ENCODE measurements around the gene CUBN.
A peak's percentile ranks its signal among the peaks of the same experiment; 100 is the strongest.
"Not testable (repeated sequence)": the region's sequence is repeated elsewhere in the genome, so short reads cannot be mapped to it uniquely, and the experiment has no call there.

The CUBN gene

GRCh38 chr10:17022466-17022825 is 107.2 kb downstream of the CUBN start:
- FAIRE-seq: no peak
- no peak for DNase-seq (ENCODE audit: insufficient read length, low spot score)

DNA sequence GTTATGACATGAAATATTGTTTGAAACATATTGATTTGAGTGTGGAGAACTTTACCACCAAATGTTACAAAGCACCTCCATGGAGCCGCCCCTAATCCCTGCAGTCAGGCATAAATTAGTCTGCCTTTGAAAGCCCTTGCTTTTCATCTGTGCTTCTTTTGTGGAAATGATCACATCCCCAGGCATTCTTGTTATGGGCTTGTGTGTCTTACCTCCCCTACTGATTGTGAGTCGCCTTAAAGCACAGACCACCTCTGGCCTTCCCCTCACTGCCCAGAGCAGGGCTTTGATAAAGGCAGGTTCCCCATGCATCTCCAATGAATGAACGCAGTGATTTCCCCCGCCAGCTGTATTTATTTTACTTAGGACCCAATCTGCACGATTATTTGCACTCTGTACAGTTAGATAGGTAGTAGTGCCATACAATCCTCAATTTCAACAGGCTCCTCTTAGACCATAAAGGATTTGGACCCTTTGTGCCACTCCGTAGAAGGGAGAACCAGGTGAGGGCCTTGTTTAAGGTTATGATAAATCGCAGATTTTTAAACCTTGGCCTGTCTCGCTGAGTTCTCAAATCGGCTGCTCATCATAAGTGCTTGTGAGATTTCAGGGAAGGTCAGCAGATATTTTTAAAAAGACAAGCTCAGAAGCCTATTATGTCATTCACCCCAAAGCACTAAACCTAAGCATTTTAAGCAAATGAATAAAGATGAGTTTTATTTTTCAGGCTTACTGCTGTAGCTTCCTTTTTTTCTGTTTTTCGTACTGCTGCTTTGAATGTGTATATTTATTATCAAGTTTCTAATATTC is 107.8 kb downstream of the CUBN start:
- no peak for DNase-seq (ENCODE audit: insufficient read length, low spot score)
- FAIRE-seq: no peak

GRCh38 chr10:17019696-17020095 is 109.9 kb downstream of the CUBN start:
- FAIRE-seq (no peak), DNase-seq (ENCODE audit: insufficient read length, low spot score) (no peak)

GRCh38 chr10:17013131-17013983 is 116.3 kb downstream of the CUBN start:
- not testable (repeated sequence) for DNase-seq (ENCODE audit: insufficient read length, low spot score); FAIRE-seq

- FAIRE-seq; DNase-seq (ENCODE audit: insufficient read length, low spot score): not testable (repeated sequence)
Observed at GRCh38 chr10:17012731-17013130, 116.9 kb downstream of the CUBN start.

GRCh38 chr10:17010363-17011145 is 119.1 kb downstream of the CUBN start:
- DNase-seq (ENCODE audit: insufficient read length, low spot score) (no peak), FAIRE-seq (no peak)

DNA sequence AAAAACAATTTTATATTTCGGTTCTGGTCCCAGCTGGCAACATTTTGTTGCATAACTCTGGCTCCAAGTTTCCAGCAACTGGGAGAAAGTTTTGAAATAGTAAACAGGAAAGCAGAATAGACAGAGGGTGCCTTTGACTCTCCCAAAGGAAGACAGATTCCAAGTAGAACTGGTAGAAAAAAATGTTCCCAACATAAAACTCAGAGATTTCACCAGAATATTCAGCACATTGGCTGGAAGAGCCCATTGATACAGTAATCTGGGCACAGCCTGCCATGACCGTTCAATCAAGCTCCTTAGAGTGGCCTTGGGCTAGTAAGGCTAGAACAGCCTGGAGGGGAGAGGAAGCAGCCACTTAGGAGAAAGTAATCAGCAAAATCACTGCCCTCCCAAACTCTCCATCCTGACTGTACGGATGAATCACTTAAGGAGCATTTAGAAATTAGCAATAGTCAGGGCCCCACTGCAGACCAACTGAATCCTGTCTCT is 120.4 kb downstream of the CUBN start:
- FAIRE-seq (no peak), DNase-seq (ENCODE audit: insufficient read length, low spot score) (no peak)

DNA sequence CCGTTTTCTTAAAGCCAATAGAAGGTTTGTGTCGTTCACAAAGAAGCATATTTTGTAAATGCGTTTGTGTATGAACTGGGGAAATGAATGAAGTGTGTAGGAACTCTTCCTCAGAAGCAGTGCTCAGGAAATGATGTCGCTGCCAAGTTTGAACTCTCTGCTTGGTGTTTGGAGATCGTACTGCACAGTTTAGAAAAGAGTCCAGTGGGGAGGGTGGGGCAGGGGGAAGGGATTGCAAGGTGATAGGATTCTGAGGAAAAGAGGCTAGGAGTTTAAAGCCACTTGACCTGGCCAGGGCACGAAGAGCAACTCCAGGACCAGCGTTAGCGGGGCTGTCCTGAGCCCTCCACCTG is 122.2 kb downstream of the CUBN start:
- DNase-seq (ENCODE audit: insufficient read length, low spot score) (no peak), FAIRE-seq (no peak)

DNA sequence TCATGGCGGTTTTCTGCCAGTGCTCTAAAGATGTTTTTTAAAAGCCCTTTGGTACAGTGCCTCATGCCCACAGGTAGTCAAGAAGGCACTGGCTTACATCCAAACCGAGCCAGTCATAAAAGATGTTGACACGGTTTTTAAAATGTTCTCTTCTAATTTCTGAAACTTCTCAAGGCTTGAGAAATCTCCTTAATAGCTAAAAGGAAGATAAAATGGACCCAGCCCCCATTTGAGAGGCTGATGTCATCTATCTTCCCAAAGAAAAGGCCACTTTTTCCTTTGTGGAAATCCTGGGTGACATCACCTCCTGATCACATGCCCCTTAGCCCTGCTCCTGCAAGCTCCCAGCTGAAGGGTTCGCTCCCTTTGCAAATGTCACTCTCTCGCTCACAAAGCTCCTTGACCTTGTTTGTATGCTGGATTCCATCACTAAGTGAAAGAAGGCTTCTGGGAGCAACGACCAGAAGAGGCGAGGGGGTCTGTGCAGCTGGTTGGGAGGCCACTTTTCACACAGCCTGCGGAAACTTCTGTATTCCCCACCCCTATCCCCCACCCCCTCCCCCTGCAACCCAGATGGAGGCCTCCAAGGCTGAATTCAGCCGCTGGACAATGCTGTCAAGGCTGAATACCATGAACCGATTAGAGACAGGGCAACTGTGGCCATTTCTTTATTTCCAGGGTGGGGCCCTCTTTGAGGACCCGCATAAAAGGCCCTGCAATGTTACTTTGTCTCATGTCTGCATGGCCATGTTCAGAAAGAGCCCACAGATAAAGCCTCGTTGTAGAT is 122.8 kb downstream of the CUBN start:
- FAIRE-seq (no peak), DNase-seq (ENCODE audit: insufficient read length, low spot score) (no peak)

DNA sequence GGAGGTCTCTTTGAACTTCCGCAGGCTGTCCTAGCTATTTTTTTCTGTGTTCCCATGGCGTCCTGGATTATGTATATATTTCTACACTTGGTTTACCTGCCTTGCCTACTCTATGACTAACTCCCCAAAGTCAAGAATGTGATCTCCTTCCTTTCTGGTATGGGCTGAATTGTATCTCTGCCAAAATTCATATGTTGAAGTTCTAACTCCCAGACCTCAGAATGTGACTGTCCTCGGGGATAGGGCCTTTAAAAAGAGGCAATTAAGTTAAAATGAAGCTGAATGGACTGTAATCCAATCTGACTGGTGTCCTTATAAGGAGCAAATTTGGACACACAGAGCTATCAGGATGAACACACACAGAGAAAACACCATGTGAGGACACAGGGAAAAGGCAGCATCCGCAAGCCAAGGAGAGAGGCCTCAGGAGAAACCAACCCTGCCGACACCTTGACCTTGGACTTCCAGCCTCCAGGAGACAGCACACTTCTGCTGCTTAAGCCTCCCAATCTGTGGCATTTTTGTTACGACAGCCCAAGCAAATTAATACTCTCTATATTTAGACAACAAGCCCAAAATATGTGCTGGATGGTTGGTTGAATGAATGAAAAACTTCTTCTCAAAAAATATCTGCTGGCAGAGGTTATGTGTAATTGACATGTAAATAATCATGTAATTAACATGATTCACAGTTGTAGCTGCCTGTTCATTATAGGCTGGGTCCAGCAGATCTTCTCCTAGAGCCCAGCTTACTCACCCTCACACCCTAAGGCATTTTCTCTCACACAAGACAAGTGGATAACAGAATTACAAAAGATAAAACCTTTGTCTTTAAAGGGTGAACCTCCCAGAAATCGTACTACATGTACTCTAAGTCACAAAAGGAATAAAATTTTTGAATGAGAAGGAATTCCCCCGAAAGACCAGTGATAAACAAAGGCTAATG is 123.7 kb downstream of the CUBN start:
- no peak for DNase-seq (ENCODE audit: insufficient read length, low spot score)
- FAIRE-seq: no peak

DNA sequence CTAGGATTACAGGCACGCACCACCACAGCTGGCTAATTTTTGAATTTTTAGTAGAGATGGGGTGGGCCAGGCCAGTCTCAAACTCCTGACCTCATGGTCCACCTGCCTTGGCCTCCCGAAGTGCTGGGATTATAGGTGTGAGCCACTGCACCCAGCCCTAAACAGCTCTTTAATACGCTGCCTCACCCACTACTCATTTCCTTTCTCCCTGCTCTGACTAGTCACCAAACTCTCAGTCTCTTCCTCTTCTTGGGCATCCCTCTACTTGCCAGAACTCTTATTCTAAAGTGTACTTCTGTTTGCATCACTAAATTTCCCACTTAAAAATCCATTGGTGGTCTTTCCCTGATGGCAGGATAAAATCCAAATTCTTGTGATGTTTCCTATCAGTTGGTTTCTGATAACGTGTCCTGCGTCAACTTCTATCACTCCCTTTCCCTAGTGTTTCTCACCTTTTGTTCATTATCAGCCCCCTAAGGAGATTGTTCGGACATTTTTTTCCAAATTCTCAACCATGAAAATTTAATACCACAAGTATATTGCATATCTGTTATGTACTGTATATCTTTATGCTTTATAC is 124.7 kb downstream of the CUBN start:
- no peak for FAIRE-seq
- no peak for DNase-seq (ENCODE audit: insufficient read length, low spot score)

DNA sequence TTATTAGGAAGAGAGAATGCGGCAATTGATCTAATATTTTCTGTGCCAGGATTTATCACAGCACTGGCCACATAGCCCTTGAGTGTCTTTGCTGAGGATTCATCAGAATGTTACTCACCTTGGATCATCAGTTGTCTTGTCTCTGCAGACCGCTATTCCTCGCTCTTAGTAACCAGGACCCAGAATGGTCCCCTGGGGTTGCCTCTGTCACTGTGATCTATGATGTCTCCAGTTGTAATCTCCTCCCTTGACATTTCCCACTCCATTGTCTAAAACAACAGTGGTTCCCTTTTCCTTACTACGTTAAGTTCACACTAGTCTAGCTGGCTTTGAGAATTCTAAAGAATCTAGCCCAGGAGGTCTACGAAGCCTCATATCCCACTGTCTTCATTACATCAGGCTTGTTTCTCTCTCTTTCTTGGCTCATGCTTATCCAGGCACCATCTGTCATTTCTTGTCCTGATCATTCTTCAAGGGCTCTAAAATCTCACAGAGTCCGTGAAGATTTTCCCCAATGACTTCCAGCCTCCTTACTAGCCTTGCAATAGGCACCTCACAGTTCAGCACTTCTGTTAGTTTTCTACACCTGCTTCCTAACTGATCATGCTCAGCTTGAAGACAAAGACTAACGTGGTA is 125.8 kb downstream of the CUBN start:
- FAIRE-seq (no peak), DNase-seq (ENCODE audit: insufficient read length, low spot score) (no peak)

- DNase-seq (ENCODE audit: insufficient read length, low spot score): peak; percentile 59
- peak; percentile 51 for FAIRE-seq
Observed at GRCh38 chr10:17003151-17003550, 126.5 kb downstream of the CUBN start.

DNA sequence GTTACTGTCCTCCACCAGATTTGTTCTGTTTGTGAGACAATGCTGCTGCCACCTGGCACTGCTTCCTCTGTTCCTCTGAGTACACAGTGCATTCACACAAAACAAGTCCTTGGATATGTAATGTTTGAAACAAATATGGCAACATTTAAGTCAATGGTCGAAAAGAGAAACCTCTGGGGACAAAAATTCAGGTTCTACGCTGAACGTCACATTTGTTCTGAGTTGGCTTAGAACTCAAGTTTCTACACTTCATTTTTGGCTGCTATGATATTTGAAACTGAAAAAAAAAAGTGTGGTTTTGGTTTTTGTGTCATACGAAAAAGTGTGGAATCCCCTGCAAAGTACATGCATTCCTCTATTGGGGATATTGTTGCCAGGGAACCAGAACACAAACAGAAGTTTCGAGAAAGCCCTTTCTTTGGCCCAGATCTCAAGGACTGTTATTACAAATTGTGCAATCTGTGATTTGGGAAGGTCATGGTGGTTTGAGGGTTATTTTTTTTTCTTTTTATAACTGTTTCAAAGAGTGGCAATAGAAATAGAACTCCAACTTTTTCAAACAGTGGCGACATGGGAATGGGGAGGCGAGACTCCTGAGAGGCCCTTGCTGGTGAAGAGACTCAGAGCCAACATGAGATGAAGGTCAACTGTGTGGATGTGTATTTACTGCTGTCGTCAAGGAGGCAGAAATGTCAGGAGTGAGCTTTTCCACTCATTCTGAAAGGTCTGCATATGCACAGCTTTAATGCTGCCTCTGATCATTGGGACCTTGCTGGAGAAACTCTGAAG is 127.5 kb downstream of the CUBN start:
- FAIRE-seq: no peak
- DNase-seq (ENCODE audit: insufficient read length, low spot score): no peak

DNA sequence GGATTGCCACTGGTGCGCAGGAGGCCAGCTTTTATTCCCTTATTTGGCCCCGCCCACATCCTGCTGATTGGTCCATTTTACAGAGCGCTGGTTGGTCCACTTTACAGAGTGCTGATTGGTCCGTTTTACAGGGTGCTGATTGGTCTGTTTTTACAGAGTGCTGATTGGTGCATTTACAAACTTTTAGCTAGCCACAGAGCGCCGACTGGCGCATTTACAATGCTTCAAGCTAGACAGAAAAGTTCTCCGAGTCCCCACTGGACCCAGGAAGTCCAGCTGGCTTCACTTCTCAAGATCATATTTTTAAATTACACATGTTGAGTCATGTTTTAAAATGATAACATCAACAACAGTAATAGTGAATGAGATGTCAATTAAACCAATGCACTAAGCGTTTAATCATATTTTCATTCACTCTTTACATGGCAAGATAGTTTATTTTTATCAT is 128.3 kb downstream of the CUBN start:
- FAIRE-seq (no peak), DNase-seq (ENCODE audit: insufficient read length, low spot score) (no peak)

DNA sequence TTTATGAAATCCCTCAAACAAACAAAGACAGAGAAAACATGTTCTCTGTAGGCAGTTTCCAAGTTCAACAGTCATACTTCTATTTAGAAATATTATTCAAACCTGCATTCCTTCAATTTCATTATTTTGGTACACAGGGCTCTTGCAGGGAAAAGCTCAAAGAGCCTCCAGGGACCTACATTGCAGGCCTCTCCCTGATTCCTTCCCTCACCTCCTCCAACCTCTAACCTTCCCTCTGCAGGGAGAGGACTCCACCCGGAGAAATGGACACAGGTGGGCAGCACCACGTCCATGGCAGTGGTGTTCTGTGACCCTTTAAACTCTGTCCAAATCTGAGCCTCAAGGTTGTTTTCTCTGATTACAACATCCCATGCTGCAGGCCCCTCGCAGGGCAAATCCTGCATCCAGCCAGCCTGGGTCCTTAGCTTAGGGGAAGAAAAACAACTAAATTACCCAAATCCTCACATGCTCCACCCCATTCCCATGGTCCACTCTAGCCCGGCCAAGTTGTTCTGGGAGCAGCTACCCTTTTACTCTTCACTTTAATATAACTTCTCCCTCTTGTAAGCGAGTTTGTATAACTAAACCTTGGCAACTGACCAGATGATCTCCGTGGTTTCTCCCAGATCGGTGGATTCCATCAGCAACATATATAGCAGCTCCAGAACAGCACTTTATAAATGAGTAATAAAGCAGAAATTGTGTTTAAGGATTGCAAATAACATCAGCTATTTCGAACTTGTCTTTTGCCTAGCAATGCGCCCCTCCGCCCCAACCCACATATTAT is 129.8 kb downstream of the CUBN start:
- DNase-seq (ENCODE audit: insufficient read length, low spot score) (no peak), FAIRE-seq (no peak)

- no peak for DNase-seq (ENCODE audit: insufficient read length, low spot score)
- FAIRE-seq: no peak
Observed at GRCh38 chr10:16996530-16996964, 133.1 kb downstream of the CUBN start.
